ENCODE measurements around the gene TMEM63C. TPM values are rescaled to one million over a fixed set of nuclear protein-coding genes. Genes with fewer than 3 reads are reported as not detected.

TMEM63C gene
- total RNA-seq, 1 experiment from 2014 or later: 0.13 TPM

GRCh38 chr14:77264466-77265186 lies 83.0 kb downstream of the TMEM63C start:
- intact Hi-C loops (cut with micrococcal nuclease; ENCODE audit: unreplicated experiment): no loop called here
- ChIA-PET CTCF (no interaction called here), POLR2A (ENCODE audit: low non-redundant PET) (no interaction called here)
- no peaks in the 10 kb centered on the region for H3K36me3 ChIP-seq (ENCODE audit: insufficient read depth, low read length, poor library complexity, severe bottlenecking)
- no peaks in the 10 kb centered on the region for H3K4me1 ChIP-seq (ENCODE audit: insufficient read depth, low read length, poor library complexity, severe bottlenecking)
- no peaks in the 10 kb centered on the region for H3K9me3 ChIP-seq (ENCODE audit: low read depth, low read length, poor library complexity, severe bottlenecking)
- H3K27ac ChIP-seq (ENCODE audit: low read depth, low read length, poor library complexity, severe bottlenecking): no peak overlapping the region
- TF ChIP-seq EZH2 (IDR thresholded peaks at IDR 0.05; ENCODE audit: borderline replicate concordance, low read depth, low read length, poor library complexity, severe bottlenecking): no peak
- TF ChIP-seq, protein P1, sequence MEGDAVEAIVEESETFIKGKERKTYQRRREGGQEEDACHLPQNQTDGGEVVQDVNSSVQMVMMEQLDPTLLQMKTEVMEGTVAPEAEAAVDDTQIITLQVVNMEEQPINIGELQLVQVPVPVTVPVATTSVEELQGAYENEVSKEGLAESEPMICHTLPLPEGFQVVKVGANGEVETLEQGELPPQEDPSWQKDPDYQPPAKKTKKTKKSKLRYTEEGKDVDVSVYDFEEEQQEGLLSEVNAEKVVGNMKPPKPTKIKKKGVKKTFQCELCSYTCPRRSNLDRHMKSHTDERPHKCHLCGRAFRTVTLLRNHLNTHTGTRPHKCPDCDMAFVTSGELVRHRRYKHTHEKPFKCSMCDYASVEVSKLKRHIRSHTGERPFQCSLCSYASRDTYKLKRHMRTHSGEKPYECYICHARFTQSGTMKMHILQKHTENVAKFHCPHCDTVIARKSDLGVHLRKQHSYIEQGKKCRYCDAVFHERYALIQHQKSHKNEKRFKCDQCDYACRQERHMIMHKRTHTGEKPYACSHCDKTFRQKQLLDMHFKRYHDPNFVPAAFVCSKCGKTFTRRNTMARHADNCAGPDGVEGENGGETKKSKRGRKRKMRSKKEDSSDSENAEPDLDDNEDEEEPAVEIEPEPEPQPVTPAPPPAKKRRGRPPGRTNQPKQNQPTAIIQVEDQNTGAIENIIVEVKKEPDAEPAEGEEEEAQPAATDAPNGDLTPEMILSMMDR (conservative IDR thresholded peaks at IDR 0.05; ENCODE audit: low read depth, low read length): no peak
- H3K27me3 ChIP-seq (replicated peaks; ENCODE audit: insufficient read depth, low read depth, low read length, poor library complexity): peaks cover 21% of the 10 kb centered on the region
- no peak overlapping the region for H3K4me3 ChIP-seq (ENCODE audit: low read depth, low read length, poor library complexity, severe bottlenecking)
- no TSS peak for BruUV-seq (replicated peaks)
- DNase-seq (ENCODE audit: low spot score): no peak

DNA sequence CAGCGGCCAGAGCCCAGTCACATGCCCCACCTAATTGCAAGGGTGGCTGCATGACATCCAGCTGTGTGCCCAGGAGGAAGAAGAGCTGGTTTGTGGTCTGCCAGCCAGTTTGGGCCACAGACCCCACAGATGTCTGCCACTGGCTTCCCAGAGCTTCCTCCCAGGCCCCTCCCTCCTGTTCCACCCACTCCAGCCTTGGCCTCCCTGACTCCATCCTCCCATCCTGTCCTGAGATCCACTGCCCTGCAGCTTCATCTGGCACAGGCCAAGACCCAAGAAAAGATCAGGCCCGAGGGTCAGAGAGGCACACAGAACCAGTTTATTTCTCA lies 83.6 kb downstream of the TMEM63C start:
- H3K27me3 ChIP-seq (replicated peaks; ENCODE audit: insufficient read depth, low read depth, low read length, poor library complexity): peaks cover 26% of the 10 kb centered on the region
- POLR2A ChIA-PET (ENCODE audit: low non-redundant PET): no interaction called here
- H3K27ac ChIP-seq (ENCODE audit: low read depth, low read length, poor library complexity, severe bottlenecking): no peak overlapping the region
- DNase-seq (ENCODE audit: low spot score): no peak
- CTCF ChIA-PET: interaction anchor here (0.9 kb wide), 1 partner anchor 114 kb away, joined by 3 read pairs; no protein-coding TSS in a partner anchor
- H3K4me1 ChIP-seq (ENCODE audit: insufficient read depth, low read length, poor library complexity, severe bottlenecking): no peaks in the 10 kb centered on the region
- intact Hi-C loops (cut with micrococcal nuclease; ENCODE audit: unreplicated experiment): no loop called here
- no peak overlapping the region for H3K4me3 ChIP-seq (ENCODE audit: low read depth, low read length, poor library complexity, severe bottlenecking)
- BruUV-seq (replicated peaks): no TSS peak
- TF ChIP-seq, protein P1 (conservative IDR thresholded peaks at IDR 0.05; ENCODE audit: low read depth, low read length): no peak
- no peak for TF ChIP-seq EZH2 (IDR thresholded peaks at IDR 0.05; ENCODE audit: borderline replicate concordance, low read depth, low read length, poor library complexity, severe bottlenecking)
- H3K9me3 ChIP-seq (ENCODE audit: low read depth, low read length, poor library complexity, severe bottlenecking): no peaks in the 10 kb centered on the region
- H3K36me3 ChIP-seq (ENCODE audit: insufficient read depth, low read length, poor library complexity, severe bottlenecking): no peaks in the 10 kb centered on the region

GRCh38 chr14:77265561-77266335 lies 84.2 kb downstream of the TMEM63C start:
- H3K36me3 ChIP-seq (ENCODE audit: insufficient read depth, low read length, poor library complexity, severe bottlenecking): no peaks in the 10 kb centered on the region
- TF ChIP-seq, protein P1 (conservative IDR thresholded peaks at IDR 0.05; ENCODE audit: low read depth, low read length): no peak
- no peak for TF ChIP-seq EZH2 (IDR thresholded peaks at IDR 0.05; ENCODE audit: borderline replicate concordance, low read depth, low read length, poor library complexity, severe bottlenecking)
- no peak for DNase-seq (ENCODE audit: low spot score)
- peaks cover 32% of the 10 kb centered on the region for H3K27me3 ChIP-seq (replicated peaks; ENCODE audit: insufficient read depth, low read depth, low read length, poor library complexity)
- H3K4me1 ChIP-seq (ENCODE audit: insufficient read depth, low read length, poor library complexity, severe bottlenecking): no peaks in the 10 kb centered on the region
- H3K27ac ChIP-seq (ENCODE audit: low read depth, low read length, poor library complexity, severe bottlenecking): no peak overlapping the region
- no peak overlapping the region for H3K4me3 ChIP-seq (ENCODE audit: low read depth, low read length, poor library complexity, severe bottlenecking)
- ChIA-PET POLR2A (ENCODE audit: low non-redundant PET) (no interaction called here), CTCF (interaction anchor here (0.9 kb wide), 1 partner anchor 114 kb away, joined by 3 read pairs; no protein-coding TSS in a partner anchor)
- intact Hi-C loops (cut with micrococcal nuclease; ENCODE audit: unreplicated experiment): no loop called here
- H3K9me3 ChIP-seq (ENCODE audit: low read depth, low read length, poor library complexity, severe bottlenecking): no peaks in the 10 kb centered on the region
- no TSS peak for BruUV-seq (replicated peaks)

All from A673 (cell line).